IPS-18a (cell line): ENCODE measurements around the gene ADAM29.
"Not testable (repeated sequence)": the region's sequence is repeated elsewhere in the genome, so short reads cannot be mapped to it uniquely, and the experiment has no call there.

Experiments
- H3K27ac ChIP-seq: one replicate; pipeline ENCODE4 v1.5.1; 2013; ENCODE audit warnings: low read length
- H3K27me3 ChIP-seq: one replicate; pipeline ENCODE4 v1.6.1; 2013; ENCODE audit warnings: mild to moderate bottlenecking, low read length; ENCODE audit not compliant: control insufficient read depth, insufficient read depth
- H3K36me3 ChIP-seq: one replicate; pipeline ENCODE4 v1.6.1; 2013; ENCODE audit warnings: low read depth, low read length; ENCODE audit not compliant: control insufficient read depth
- H3K4me1 ChIP-seq: one replicate; pipeline ENCODE4 v1.6.1; 2013; ENCODE audit warnings: low read depth, low read length; ENCODE audit not compliant: control insufficient read depth
- H3K4me3 ChIP-seq: one replicate; pipeline ENCODE4 v1.5.1; 2013; ENCODE audit warnings: low read length
- H3K9ac ChIP-seq: one replicate; pipeline ENCODE4 v1.6.1; 2013; ENCODE audit warnings: mild to moderate bottlenecking, low read length, moderate library complexity
- H3K9me3 ChIP-seq: one replicate; pipeline ENCODE4 v1.6.1; 2013; ENCODE audit warnings: low read depth, low read length; ENCODE audit not compliant: control insufficient read depth

The ADAM29 gene

DNA sequence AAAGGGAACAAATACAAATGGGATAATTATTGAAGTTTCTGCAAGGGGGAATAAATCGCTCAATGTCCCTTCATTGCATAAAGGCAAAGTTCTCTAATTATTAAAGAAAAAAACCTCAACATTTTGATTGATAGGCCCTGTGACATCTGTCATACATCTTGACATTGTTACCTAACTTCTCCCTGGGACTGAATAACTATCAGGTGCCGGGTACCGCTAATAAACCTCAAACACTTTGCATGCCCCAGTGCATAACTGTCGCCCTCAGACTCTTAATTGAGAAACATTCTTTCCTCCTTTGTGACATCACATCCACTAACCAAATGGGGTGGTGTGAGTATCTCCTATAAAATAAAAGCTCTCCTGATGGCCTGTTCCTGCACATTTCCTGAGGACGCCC lies at the start of gene ADAM29:
ADAM29 (plus strand) TSS at position 301 of the 400 bp plus-strand sequence. CDS start 57,168 bp downstream, outside the sequence.
- H3K4me1 ChIP-seq = no peaks in the 10 kb centered on the region
- no peaks in the 10 kb centered on the region for H3K36me3 ChIP-seq
- no peaks in the 10 kb centered on the region for H3K27me3 ChIP-seq
- H3K4me3 ChIP-seq = no peak within 1 kb of the TSS
- no peaks in the 10 kb centered on the region for H3K9me3 ChIP-seq
- H3K9ac ChIP-seq = no peak within 1 kb of the TSS
- no peak within 1 kb of the TSS for H3K27ac ChIP-seq

DNA sequence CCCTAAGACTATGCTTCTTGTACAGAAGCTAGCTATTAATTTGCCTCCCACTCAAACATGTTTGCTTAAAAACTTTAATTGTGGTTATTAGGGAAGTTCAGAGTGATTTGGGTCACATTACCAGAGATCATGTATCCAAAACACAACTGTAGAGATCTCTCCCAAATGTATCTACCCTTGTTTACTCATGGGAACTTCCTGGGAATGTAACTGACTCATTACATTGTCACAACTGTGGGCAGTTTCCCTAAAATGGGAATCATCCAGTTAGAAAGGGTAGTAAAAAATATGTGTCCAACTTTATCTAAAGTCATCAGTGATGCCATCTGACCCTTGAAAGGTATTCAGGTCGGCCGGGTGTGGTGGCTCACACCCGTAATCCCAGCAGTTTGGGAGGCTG lies 48.8 kb upstream of the ADAM29 start:
- H3K36me3 ChIP-seq = no peaks in the 10 kb centered on the region
- H3K9me3 ChIP-seq = no peaks in the 10 kb centered on the region
- no peak overlapping the region for H3K9ac ChIP-seq
- no peak overlapping the region for H3K4me3 ChIP-seq
- no peak overlapping the region for H3K27ac ChIP-seq
- no peaks in the 10 kb centered on the region for H3K27me3 ChIP-seq
- H3K4me1 ChIP-seq = no peaks in the 10 kb centered on the region

DNA sequence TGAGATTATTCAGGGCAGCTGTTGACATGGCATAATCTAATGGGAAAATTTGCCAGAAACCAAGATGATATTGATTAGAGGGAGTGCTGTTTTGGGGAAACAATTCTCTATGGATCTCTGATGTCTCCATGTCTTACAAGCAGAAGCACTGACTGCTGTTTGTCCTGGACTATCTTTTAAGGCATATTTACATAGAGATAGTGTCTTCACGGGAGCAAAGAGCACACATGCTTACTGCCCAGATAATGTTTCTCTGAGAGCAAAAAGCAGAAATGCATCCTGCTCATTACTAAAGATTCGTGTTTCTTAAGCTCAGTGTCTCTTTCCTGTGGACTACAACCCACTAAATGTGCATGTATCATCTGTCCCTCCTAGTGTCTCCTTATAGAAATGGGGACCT lies 47.8 kb upstream of the ADAM29 start:
- Histone ChIP-seq H3K36me3 (no peaks in the 10 kb centered on the region), H3K9me3 (no peaks in the 10 kb centered on the region), H3K4me1 (no peaks in the 10 kb centered on the region), H3K27ac (no peak overlapping the region), H3K4me3 (no peak overlapping the region), H3K9ac (no peak overlapping the region), H3K27me3 (no peaks in the 10 kb centered on the region)

DNA sequence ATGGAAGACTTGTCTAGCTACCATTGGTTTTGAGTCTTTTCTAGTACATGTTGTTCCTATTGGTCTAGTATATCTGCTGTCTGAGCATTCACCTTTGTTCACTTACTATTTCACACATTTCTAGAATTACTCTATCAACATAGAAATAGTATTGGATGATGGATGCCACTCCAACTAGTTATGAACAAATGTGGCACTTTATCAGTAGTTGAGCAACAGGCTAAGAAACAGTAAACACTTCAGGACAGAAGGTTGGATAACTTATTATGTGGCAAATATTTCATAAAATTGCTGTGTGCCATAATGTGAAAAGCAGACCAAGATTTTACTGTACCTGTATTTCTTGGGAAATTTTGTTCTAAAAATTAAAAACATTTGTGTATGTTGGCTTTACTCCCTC lies 46.8 kb upstream of the ADAM29 start:
- H3K9me3 ChIP-seq = no peaks in the 10 kb centered on the region

DNA sequence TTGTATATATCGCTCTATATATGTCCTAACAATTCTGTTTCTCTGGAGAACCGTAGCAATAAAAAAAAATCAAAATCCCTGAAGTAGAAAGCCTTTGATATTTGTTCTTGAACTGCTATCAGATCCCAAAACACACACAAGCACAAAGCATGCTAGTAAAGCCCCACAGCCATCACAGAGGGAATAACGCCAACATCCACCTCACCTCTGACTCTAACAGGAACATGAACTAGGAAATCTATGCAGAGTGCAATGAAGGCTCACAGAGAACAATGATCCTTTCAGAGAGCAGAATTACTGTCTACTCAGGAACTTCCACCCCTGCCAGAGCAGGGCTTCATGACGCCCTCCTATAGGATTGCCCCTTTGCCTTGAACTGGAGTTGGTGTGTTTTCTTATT lies 45.0 kb upstream of the ADAM29 start:
- H3K4me1 ChIP-seq, H3K9ac ChIP-seq: not testable (repeated sequence)

More for the DNA sequence above, 46.8 kb upstream of the ADAM29 start:
- Histone ChIP-seq H3K9ac (no peak overlapping the region), H3K36me3 (no peaks in the 10 kb centered on the region), H3K27ac (no peak overlapping the region), H3K4me1 (no peaks in the 10 kb centered on the region), H3K4me3 (no peak overlapping the region), H3K27me3 (no peaks in the 10 kb centered on the region)

DNA sequence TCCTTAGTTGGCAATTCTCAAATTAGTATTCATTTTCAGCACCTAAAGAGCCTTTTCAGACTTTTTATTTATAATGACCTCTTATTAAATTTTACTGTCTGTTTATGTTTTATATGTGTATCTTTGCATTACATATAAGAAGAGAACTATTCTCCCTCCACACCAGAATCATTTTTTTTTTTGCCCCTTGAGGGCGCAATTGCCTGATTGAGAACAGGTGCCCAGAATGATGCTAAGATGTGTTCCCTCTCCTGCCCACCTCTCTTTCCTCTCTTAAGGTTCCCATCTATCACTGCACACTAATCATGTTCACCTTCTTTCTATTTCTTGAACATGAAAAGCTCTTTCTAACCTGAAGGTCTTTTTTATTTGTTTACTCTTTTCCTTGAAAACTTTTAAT lies 44.2 kb upstream of the ADAM29 start:
- H3K27me3 ChIP-seq = no peaks in the 10 kb centered on the region
- H3K36me3 ChIP-seq = no peaks in the 10 kb centered on the region
- H3K4me3 ChIP-seq = no peak overlapping the region
- H3K9ac ChIP-seq = no peak overlapping the region
- H3K4me1 ChIP-seq = no peaks in the 10 kb centered on the region
- no peak overlapping the region for H3K27ac ChIP-seq
- H3K9me3 ChIP-seq = no peaks in the 10 kb centered on the region

More for the DNA sequence above, 45.0 kb upstream of the ADAM29 start:
- not testable (repeated sequence) for H3K27ac ChIP-seq, H3K4me3 ChIP-seq, H3K36me3 ChIP-seq, H3K27me3 ChIP-seq, H3K9me3 ChIP-seq

DNA sequence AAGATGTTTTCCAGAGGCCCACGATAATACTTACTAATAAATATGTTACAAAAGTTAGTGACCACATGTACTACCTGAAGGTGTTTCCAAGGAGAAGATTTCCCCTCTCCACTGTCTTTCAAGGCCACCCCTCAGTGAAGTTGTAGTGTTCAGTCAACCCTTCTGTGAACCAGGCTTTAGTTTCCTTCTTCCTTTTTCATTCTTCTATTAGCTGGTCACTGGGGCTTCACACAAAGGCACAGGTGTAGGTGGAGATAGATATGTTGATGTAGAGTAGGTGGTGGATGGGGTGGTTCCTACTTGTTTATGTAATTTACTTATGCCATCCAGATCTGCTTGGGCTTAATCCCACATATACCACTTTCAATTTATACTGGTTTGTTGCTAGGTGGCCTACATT lies 43.3 kb upstream of the ADAM29 start:
- Histone ChIP-seq H3K4me3 (no peak overlapping the region), H3K36me3 (no peaks in the 10 kb centered on the region)

DNA sequence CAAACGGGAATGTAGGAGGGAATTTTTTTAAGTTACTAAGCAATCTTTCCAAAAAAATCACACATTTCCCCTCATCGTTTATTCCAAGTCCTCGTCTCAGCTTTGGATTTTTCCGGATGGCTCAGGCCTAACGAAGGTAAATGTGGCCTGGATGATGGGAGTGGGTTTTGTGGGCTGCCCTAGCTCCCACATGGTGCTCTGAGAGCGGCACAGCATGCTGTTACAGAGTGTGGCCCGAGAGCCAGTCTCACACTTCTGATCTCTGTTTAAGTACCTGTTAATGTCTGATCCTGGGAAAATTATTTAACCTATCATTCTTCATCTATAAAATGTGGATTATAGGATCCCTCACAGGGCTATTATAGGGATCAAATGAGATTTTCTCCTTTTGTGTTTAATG lies 38.2 kb upstream of the ADAM29 start:
- Histone ChIP-seq H3K27ac (no peak overlapping the region), H3K27me3 (no peaks in the 10 kb centered on the region), H3K4me3 (no peak overlapping the region), H3K9me3 (no peaks in the 10 kb centered on the region), H3K4me1 (no peaks in the 10 kb centered on the region), H3K9ac (no peak overlapping the region), H3K36me3 (no peaks in the 10 kb centered on the region)

More for the DNA sequence above, 43.3 kb upstream of the ADAM29 start:
- H3K27ac ChIP-seq = no peak overlapping the region
- H3K4me1 ChIP-seq = no peaks in the 10 kb centered on the region
- H3K27me3 ChIP-seq = no peaks in the 10 kb centered on the region
- H3K9me3 ChIP-seq = no peaks in the 10 kb centered on the region
- no peak overlapping the region for H3K9ac ChIP-seq

DNA sequence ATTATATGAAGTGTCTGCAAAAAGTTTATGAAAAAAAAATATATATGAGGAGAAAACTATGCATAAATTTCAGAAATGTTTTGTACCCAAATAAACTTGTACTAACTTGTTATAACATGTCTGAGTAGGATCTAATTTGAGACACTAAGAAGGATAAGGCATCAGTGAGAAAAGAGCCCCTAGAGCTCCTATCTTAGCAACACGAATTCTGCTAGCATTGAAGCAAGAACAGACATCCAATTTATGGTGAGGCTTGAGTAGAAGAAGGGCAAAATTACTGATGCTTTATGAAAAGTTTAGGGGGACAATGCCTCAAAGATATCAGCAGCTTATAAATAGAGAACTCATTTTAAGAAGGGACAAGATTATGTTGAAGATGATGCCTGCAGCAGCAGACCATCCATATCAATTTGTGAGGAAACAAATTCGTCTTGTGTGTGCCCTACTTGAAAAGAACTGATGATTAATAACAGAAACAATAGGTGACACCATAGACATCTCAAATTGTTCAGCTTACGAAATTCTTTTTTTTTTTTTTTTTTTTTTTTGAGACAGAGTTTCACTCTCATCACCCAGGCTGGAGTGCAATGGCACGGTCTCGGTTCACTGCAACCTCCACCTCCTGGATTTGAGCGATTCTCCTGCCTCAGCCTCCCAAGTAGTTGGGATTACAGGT lies 35.7 kb upstream of the ADAM29 start:
- Histone ChIP-seq H3K4me3 (no peak overlapping the region), H3K27ac (no peak overlapping the region), H3K9me3 (no peaks in the 10 kb centered on the region), H3K36me3 (no peaks in the 10 kb centered on the region), H3K9ac (no peak overlapping the region), H3K4me1 (no peaks in the 10 kb centered on the region), H3K27me3 (no peaks in the 10 kb centered on the region)

DNA sequence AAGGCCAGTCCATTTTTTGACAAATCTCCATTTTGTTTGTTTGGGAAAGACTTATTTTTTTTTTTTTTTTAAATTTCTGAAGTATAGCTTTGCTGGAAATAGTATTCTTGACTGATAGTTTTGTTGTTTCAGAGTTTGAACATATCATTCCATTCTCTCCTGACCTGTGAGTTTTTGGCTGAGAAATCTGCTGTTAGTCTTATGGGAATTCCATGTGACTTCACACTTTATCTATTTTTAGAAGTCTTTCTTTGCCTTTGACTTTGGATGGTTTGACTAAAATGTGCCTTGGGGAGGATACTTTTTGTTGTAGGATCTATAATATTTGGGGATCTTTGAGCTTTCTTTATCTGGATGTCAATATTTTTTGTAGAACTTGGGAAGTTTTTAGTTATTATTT lies 10.7 kb upstream of the ADAM29 start:
- Histone ChIP-seq H3K9me3 (peaks cover 10% of the 10 kb centered on the region), H3K4me1 (no peaks in the 10 kb centered on the region), H3K27me3 (no peaks in the 10 kb centered on the region), H3K4me3 (no peak overlapping the region), H3K9ac (no peak overlapping the region), H3K27ac (no peak overlapping the region), H3K36me3 (no peaks in the 10 kb centered on the region)

DNA sequence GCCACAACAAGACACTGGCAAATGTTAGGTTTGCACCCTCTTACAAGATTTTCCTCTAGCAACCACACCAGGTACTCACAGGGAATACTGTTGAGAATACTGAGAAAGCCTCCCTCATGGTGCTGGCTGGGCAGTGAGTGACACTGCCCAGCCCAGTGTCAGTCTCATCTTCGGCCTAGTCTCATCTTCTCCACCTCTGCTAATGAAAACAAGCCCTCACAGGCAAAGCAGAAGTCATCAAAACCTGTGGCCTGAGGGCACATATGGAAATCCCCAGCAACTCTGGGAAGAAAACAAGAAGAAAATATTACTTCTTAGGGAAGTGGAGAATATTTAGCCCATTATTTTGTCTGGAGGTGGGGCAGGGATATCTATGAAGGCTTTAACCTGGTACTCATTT lies 7.9 kb upstream of the ADAM29 start:
- H3K27ac ChIP-seq = no peak overlapping the region
- H3K9ac ChIP-seq = no peak overlapping the region
- no peaks in the 10 kb centered on the region for H3K27me3 ChIP-seq

DNA sequence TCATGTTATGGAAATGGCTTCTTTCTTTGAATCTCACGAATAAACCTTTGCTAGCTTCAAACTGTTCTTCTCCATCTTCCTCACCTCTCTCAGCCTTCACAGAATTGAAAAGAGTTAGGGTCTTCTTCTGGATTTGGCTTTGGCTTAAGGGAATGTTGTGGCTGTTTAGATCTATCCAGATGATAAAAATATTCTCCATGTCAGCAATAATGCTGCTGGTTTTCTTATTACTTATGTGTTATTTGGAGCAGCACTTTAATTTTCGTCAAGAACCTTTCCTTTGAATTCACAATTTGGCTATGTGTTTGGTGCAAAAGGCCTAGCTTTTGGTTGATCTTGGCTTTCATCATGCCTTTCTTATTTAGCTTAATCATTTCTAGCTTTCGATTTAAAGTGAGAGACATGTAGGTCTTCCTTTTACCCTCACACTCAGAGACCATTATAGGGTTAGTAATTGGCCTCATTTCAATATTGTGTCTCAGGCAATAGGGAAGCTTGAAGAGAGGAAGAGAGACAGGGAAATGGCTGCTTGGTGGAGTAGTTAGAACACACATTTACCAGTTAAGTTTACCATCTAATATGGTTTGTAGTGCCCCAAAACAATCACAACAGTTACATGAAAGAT lies 5.1 kb upstream of the ADAM29 start:
- Histone ChIP-seq H3K9me3 (no peaks in the 10 kb centered on the region), H3K4me1 (no peaks in the 10 kb centered on the region), H3K4me3 (no peak overlapping the region), H3K9ac (no peak overlapping the region), H3K36me3 (no peaks in the 10 kb centered on the region), H3K27me3 (no peaks in the 10 kb centered on the region), H3K27ac (no peak overlapping the region)

More for the DNA sequence above, 7.9 kb upstream of the ADAM29 start:
- H3K4me3 ChIP-seq = no peak overlapping the region
- H3K4me1 ChIP-seq = no peaks in the 10 kb centered on the region
- H3K9me3 ChIP-seq = peaks cover 3% of the 10 kb centered on the region
- no peaks in the 10 kb centered on the region for H3K36me3 ChIP-seq
